ENCODE results near the gene MELK.

- TF ChIP-seq CTCF (IDR thresholded peaks at IDR 0.05) (no peak), POLR2A (IDR thresholded peaks at IDR 0.05) (no peak)
Measured at GRCh38 chr9:36676778-36677485, 104.2 kb downstream of the MELK start.

Measured in prostate gland (tissue), 2 donors.